Type B pancreatic cell (in vitro differentiated cells): ENCODE measurements around the gene CCDC146. TPM values are rescaled to one million over a fixed set of nuclear protein-coding genes. Genes with fewer than 3 reads are reported as not detected.

Source experiments
- DNase-seq: peaks from one replicate; pipeline ENCODE4 v3.0.0; 2021; ENCODE audit warnings: mixed read lengths; ENCODE audit not compliant: unreplicated experiment; ENCODE audit errors: extremely low spot score
- H3K27ac Mint-ChIP-seq: 2 replicates; pipeline ENCODE4 v1.8.0; 2021; ENCODE audit warnings: mild to moderate bottlenecking, mixed read lengths
- H3K27me3 Mint-ChIP-seq: 2 replicates; pipeline ENCODE4 v1.8.0; 2021; ENCODE audit warnings: mixed read lengths
- H3K36me3 Mint-ChIP-seq: 2 replicates; pipeline ENCODE4 v1.8.0; 2021; ENCODE audit warnings: mixed read lengths
- H3K4me1 Mint-ChIP-seq: one replicate; pipeline ENCODE4 v1.8.0; 2021; ENCODE audit warnings: mixed read lengths; ENCODE audit not compliant: unreplicated experiment
- H3K4me3 Mint-ChIP-seq: 2 replicates; pipeline ENCODE4 v1.8.0; 2021; ENCODE audit warnings: mild to moderate bottlenecking, mixed read lengths
- H3K9me3 Mint-ChIP-seq: 2 replicates; pipeline ENCODE4 v1.8.0; 2021; ENCODE audit warnings: mixed read lengths
- total RNA-seq: library from RNA; stranded (reverse); gene quantifications from 2 replicates; pipeline ENCODE4 v1.2.1, GENCODE V29; 2021; ENCODE audit warnings: low replicate concordance
- TF ChIP-seq, protein P1 (sequence below): fragments of 200-600 bp; sonication (generic); conservative IDR thresholded peaks from 2 replicates; pipeline ENCODE4 v1.5.0; 2021; ENCODE audit warnings: antibody characterized with exemption, mild to moderate bottlenecking

Gene CCDC146
- total RNA-seq, 1 donor from 2014 or later = 15.3 TPM

DNA sequence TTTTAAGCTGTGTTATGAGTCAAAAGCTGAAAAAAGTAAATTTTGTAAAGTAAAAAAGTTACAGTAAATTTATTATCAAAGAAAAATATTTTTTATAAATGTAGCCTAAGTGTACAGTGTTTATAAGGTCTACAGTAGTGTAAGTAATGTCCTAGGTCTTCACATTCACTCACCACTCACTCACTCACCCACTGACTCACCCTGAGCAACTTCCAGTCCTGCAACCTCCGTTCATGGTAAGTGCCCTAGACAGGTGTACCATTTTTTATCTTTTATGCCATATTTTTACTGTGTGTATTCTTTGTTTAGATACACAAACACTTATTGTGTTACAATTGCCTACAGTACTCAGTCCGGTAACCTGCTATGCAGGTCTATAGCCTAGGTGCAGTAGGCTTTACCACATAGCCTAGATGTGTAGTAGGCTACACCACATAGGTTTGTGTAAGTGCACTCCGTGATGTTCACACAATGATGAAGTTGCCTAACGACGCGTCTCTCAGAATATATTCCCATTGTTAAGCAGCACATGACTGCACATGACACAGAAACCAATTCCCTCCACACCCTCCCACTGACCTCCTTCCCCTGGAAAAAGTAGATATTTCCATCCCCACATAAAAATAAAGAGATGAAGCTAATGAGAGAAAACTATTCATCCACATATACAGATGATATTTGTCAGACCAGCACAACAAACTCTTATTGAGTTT, 122.0 kb downstream of the CCDC146 start:
- Mint-ChIP-seq H3K4me1 (peaks cover 10% of the 10 kb centered on the region), H3K9me3 (no peaks in the 10 kb centered on the region), H3K27me3 (no peaks in the 10 kb centered on the region), H3K27ac (no peak overlapping the region), H3K36me3 (peaks cover 3% of the 10 kb centered on the region), H3K4me3 (no peak overlapping the region)
- no peak for DNase-seq
- TF ChIP-seq, protein P1, sequence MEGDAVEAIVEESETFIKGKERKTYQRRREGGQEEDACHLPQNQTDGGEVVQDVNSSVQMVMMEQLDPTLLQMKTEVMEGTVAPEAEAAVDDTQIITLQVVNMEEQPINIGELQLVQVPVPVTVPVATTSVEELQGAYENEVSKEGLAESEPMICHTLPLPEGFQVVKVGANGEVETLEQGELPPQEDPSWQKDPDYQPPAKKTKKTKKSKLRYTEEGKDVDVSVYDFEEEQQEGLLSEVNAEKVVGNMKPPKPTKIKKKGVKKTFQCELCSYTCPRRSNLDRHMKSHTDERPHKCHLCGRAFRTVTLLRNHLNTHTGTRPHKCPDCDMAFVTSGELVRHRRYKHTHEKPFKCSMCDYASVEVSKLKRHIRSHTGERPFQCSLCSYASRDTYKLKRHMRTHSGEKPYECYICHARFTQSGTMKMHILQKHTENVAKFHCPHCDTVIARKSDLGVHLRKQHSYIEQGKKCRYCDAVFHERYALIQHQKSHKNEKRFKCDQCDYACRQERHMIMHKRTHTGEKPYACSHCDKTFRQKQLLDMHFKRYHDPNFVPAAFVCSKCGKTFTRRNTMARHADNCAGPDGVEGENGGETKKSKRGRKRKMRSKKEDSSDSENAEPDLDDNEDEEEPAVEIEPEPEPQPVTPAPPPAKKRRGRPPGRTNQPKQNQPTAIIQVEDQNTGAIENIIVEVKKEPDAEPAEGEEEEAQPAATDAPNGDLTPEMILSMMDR = no peak

DNA sequence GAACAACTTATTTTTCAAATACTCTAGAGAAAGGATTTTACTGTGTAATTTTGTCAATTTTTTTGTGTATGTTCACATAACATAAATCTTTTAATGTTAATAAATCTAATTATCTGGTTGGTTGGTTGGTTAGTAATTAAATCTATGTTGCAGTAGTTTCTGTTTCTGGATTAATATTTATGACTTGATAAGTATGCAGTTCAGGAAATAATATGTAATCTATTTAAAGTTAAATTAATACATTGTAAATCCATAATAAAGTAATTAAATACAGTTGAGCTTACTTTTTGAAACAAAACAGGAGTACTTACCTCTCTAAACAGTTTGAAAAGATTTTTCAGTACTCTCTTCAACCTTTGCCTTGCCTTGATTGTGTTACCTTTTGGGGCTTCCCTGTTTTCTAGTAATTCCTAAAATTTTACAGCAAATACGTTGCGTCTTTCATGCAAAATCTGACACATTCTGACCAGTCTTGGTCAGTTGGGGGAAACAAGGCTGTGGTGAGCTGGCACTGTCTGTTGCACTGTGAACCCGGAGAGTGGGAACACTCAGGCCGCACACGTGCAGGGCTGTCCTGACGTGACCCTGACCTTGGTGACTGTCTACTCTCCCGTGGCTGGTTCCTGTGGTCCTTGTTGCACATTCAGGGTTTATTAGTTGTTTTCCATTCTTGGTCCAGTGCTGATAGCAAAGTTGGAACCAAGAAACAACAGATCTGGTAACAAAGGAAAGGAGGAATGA, 122.8 kb downstream of the CCDC146 start:
- no peaks in the 10 kb centered on the region for H3K9me3 Mint-ChIP-seq
- peaks cover 3% of the 10 kb centered on the region for H3K36me3 Mint-ChIP-seq
- TF ChIP-seq, protein P1 = no peak
- no peak overlapping the region for H3K27ac Mint-ChIP-seq
- DNase-seq = no peak
- no peak overlapping the region for H3K4me3 Mint-ChIP-seq
- H3K4me1 Mint-ChIP-seq = peaks cover 10% of the 10 kb centered on the region
- no peaks in the 10 kb centered on the region for H3K27me3 Mint-ChIP-seq

DNA sequence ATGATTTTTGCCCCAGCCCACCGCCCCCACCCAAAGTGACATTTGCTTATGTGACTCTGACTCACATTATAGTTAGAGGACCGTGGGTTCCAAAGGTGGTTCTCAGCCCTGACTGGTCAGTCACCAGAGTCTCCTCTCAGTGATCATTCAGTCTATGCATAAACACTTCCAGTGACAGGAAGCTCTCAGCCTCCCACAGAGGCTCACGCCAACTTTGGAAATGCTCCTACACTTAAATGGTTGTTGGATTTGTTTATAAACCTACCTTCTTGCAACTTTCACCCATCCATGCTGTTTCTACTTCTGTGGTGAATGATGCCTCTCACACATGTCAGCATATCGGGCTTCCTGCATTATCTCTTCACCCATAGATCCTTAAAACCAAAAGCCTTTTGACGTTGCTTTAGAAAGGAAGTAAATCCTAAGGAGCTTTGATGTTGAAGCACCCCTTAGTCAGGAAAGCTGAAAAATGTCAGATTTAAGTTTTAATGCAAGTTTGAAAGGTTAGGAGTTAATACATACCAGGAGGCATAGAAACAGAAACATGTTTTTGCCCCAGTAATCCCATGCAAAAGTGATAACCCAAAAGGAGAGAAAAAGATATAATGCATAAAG, 123.7 kb downstream of the CCDC146 start:
- Mint-ChIP-seq H3K27me3 (no peaks in the 10 kb centered on the region), H3K4me3 (no peak overlapping the region), H3K36me3 (peaks cover 3% of the 10 kb centered on the region), H3K9me3 (no peaks in the 10 kb centered on the region), H3K27ac (no peak overlapping the region), H3K4me1 (peaks cover 10% of the 10 kb centered on the region)
- TF ChIP-seq, protein P1 = no peak
- no peak for DNase-seq

DNA sequence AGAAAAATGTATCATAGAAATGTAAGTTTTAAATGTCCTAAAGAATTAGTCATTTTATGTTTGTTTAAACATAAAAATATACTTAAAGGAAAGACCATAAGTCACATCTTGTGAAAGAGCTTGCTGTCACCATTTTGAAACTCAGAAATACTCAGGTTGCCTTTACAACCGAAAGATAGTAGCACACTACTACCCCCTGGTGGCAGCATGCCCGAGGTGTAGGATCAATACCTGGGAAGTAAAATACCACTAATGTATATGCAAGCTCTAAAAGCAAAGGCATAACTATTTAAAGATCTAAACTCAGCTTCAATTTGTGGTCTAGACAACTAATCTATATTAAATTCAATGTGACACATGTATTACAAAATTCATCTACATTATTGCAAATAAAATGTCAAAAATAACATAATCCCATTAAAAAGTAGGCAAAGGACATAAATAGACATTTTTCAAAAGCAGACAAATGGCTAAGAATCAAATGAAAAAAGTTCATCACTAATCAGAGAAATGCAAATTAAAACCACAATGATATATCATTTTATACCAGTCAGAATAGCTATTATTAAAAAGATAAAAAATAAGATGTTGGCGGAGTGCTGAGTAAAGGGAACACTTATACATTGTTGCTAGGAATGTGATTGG, 124.9 kb downstream of the CCDC146 start:
- no peak overlapping the region for H3K27ac Mint-ChIP-seq
- DNase-seq = peak; percentile 78
- H3K36me3 Mint-ChIP-seq = no peaks in the 10 kb centered on the region
- H3K9me3 Mint-ChIP-seq = no peaks in the 10 kb centered on the region
- TF ChIP-seq, protein P1 = peak; percentile 91
- peaks cover 6% of the 10 kb centered on the region for H3K4me1 Mint-ChIP-seq
- H3K4me3 Mint-ChIP-seq = no peak overlapping the region
- H3K27me3 Mint-ChIP-seq = no peaks in the 10 kb centered on the region

DNA sequence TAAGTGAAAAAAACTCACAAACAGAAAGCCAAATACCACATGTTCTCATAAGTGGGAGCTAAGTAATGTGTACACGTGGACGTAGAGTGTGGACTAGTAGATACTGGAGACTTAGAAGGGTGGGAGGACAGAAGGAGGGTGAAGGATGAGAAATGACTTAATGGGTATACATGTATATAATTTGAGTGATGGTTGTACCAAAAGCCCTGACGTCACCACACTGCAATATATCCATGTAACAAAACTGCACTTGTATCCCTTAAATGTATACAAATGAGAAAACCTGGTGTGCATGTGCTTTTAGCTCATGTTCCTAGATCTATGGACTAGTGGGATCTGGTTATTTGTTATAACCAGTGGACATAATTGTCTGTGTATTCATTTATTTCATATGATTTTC, 125.7 kb downstream of the CCDC146 start:
- Mint-ChIP-seq H3K27ac (no peak overlapping the region), H3K27me3 (no peaks in the 10 kb centered on the region), H3K4me1 (peaks cover 6% of the 10 kb centered on the region), H3K36me3 (no peaks in the 10 kb centered on the region), H3K4me3 (no peak overlapping the region), H3K9me3 (no peaks in the 10 kb centered on the region)
- TF ChIP-seq, protein P1 = no peak
- no peak for DNase-seq
